ENCODE measurements around the gene LMAN1L. TPM values are rescaled to one million over a fixed set of nuclear protein-coding genes. Genes with fewer than 3 reads are reported as not detected.

Gene LMAN1L
- total RNA-seq, 1 donor from 2014 or later = not detected

GRCh38 chr15:74851960-74852359, 39.3 kb downstream of the LMAN1L start:
- Histone ChIP-seq H3K4me3 (no peak overlapping the region), H3K36me3 (peaks cover 0 to 72% of the 10 kb centered on the region in 2 donors)
- intact Hi-C loops (cut with DNase I) = no loop called here

GRCh38 chr15:74854453-74855022, 41.9 kb downstream of the LMAN1L start:
- no peak overlapping the region for H3K27ac ChIP-seq
- intact Hi-C loops (cut with DNase I) = no loop called here
- peaks cover 0 to 51% of the 10 kb centered on the region in 2 donors for H3K36me3 ChIP-seq

More at GRCh38 chr15:74851960-74852359, 39.3 kb downstream of the LMAN1L start:
- Histone ChIP-seq H3K27me3 (no peaks in the 10 kb centered on the region), H3K27ac (no peak overlapping the region), H3K9me3 (no peaks in the 10 kb centered on the region), H3K4me1 (peaks cover 11% of the 10 kb centered on the region)
- DNase-seq (ENCODE audit: extremely low spot score in 2 of 2) = no peak
- no peak for TF ChIP-seq POLR2A (IDR thresholded peaks at IDR 0.05)
- TF ChIP-seq CTCF (IDR thresholded peaks at IDR 0.05) = no peak
- TF ChIP-seq POLR2AphosphoS5 (IDR thresholded peaks at IDR 0.05; ENCODE audit: insufficient read depth in 1 of 2, low read depth in 1 of 2) = no peak

GRCh38 chr15:74855857-74856256, 43.2 kb downstream of the LMAN1L start:
- Histone ChIP-seq H3K36me3 (peaks cover 0 to 37% of the 10 kb centered on the region in 2 donors), H3K27ac (no peak overlapping the region), H3K4me3 (no peak overlapping the region), H3K9me3 (no peaks in the 10 kb centered on the region), H3K27me3 (no peaks in the 10 kb centered on the region), H3K4me1 (peaks cover 37% of the 10 kb centered on the region)
- DNase-seq (ENCODE audit: extremely low spot score in 2 of 2) = no peak
- intact Hi-C loops (cut with DNase I) = no loop called here
- no peak for TF ChIP-seq POLR2AphosphoS5 (IDR thresholded peaks at IDR 0.05; ENCODE audit: insufficient read depth in 1 of 2, low read depth in 1 of 2)
- no peak for TF ChIP-seq POLR2A (IDR thresholded peaks at IDR 0.05)
- no peak for TF ChIP-seq CTCF (IDR thresholded peaks at IDR 0.05)

More at GRCh38 chr15:74854453-74855022, 41.9 kb downstream of the LMAN1L start:
- H3K27me3 ChIP-seq = no peaks in the 10 kb centered on the region
- H3K4me3 ChIP-seq = no peak overlapping the region
- TF ChIP-seq POLR2A (IDR thresholded peaks at IDR 0.05) = no peak
- DNase-seq (ENCODE audit: extremely low spot score in 2 of 2) = no peak
- peaks cover 29% of the 10 kb centered on the region for H3K4me1 ChIP-seq
- no peaks in the 10 kb centered on the region for H3K9me3 ChIP-seq

- Histone ChIP-seq H3K4me3 (no peak overlapping the region), H3K9me3 (no peaks in the 10 kb centered on the region), H3K27me3 (no peaks in the 10 kb centered on the region), H3K36me3 (peaks cover 0 to 31% of the 10 kb centered on the region in 2 donors), H3K27ac (no peak overlapping the region), H3K4me1 (peaks cover 37% of the 10 kb centered on the region)
- no peak for DNase-seq (ENCODE audit: extremely low spot score in 2 of 2)
- TF ChIP-seq POLR2A (IDR thresholded peaks at IDR 0.05) (no peak), CTCF (IDR thresholded peaks at IDR 0.05) (no peak), POLR2AphosphoS5 (IDR thresholded peaks at IDR 0.05; ENCODE audit: insufficient read depth in 1 of 2, low read depth in 1 of 2) (no peak)
- intact Hi-C loops (cut with DNase I) = no loop called here
Observed at GRCh38 chr15:74856537-74856936, 43.9 kb downstream of the LMAN1L start.

GRCh38 chr15:74857082-74857655, 44.5 kb downstream of the LMAN1L start:
- Histone ChIP-seq H3K27ac (no peak overlapping the region), H3K4me3 (no peak overlapping the region), H3K4me1 (peaks cover 37% of the 10 kb centered on the region), H3K36me3 (peaks cover 0 to 24% of the 10 kb centered on the region in 2 donors), H3K27me3 (no peaks in the 10 kb centered on the region), H3K9me3 (no peaks in the 10 kb centered on the region)
- no peak for TF ChIP-seq POLR2A (IDR thresholded peaks at IDR 0.05)
- TF ChIP-seq POLR2AphosphoS5 (IDR thresholded peaks at IDR 0.05; ENCODE audit: insufficient read depth in 1 of 2, low read depth in 1 of 2) = no peak
- intact Hi-C loops (cut with DNase I) = no loop called here
- DNase-seq (ENCODE audit: extremely low spot score in 2 of 2) = no peak

Data from vagina (tissue), 2 donors.